NCI-H1694 (cell line): ENCODE results near the gene FGD5.

Experiments used
- DNase-seq: peaks from one replicate; lab custom pipeline; 2025; lab: John Stamatoyannopoulos, UW

Gene FGD5

DNA sequence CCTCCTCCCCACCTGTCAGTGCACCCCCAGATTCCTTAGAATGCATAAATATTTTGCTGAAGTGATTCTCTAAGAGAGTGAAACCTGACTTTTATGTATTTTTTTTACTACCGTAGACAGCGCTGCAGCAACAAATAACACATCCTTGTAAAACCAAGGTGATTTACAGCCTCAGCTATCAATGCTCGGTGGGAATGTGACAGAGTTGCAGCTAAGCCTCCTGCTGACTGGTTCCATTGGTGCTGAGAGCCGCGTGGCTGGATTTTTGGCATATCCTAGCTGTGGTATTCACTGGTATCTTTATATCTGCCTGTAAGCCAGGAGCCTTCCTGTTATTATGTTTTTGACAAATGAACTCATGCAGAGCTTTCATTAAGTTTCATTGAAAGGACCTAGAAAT, 11.0 kb downstream of the FGD5 start:
- no peak for DNase-seq

DNA sequence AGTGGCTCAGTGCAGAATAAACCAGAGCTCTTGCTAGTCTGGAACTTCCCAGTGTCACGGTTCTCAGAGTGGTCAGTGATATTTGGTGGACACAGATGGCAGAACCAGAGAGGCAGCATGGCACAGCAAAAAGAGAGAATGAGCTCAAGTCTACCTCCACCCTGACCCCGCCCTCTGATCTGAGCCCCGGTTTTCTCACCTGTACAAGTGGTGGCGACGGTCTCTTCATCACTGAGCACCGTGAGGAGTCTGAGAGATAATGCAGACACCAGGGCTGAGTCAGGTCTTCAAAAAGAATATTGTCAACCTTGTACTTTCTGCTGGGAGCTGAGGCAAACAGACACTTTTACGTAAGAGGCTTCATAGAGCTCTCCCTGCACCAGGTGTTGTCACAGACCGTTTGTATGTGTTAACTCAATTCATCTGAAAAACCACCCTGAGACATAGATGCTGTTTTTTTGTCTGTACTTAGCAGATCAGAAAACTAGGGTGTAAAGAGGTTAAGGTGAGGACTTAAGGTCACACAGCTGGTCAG, 13.2 kb downstream of the FGD5 start:
- DNase-seq = no peak

GRCh38 chr3:14832975-14833722, 14.4 kb downstream of the FGD5 start:
- no peak for DNase-seq

- no peak for DNase-seq
Measured at GRCh38 chr3:14834121-14834520, 15.4 kb downstream of the FGD5 start.

DNA sequence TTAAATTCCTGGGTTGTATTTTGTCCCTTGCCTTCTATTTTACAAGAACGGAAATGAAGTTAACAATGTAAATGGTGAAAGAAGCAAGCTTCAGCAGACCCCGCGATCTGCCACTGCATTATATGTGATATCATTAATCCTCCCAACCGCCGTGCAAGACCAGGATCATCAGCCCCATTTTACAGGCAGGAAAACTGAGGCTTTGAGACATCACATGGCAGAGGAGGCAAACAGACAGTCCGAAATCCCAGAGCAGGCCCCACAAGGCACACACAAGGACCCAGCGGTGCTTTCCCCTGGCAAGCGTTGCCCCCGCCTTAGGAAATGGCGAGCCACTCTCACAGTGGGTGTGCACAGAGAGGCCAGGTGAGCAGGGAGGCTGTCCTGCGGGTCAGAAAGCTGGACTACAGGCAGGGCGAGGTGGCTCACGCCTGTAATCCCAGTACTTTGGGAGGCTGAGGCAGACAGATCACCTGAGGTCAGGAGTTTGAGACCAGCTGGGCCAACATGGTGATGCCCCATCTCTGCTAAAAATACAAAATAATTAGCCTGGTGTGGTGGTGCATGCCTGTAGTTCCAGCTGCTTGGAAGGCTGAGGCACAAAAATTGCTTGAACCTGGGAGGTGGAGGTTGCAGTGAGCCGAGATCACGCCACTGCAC, 16.2 kb downstream of the FGD5 start:
- no peak for DNase-seq

DNA sequence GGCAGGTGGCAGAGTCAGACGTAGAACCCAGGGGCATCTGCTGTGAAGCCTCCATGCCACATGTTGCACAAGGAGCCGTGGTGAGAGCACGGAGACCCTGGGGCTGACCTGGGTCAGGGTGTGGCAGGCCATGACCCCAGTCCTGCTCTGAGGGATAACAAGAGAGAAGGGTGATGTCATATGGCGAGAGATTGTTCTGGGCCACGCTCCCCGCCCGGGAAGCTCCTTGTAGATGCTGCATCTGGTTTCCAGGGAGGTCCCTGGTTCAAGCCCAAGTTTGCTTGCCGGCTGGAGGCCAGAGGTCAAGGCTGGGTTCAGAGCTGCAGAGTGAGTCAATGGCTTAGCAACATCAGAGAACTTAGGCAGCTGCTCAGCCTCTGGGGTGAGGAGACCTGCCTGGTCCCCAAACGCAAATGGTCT, 17.3 kb downstream of the FGD5 start:
- no peak for DNase-seq

DNA sequence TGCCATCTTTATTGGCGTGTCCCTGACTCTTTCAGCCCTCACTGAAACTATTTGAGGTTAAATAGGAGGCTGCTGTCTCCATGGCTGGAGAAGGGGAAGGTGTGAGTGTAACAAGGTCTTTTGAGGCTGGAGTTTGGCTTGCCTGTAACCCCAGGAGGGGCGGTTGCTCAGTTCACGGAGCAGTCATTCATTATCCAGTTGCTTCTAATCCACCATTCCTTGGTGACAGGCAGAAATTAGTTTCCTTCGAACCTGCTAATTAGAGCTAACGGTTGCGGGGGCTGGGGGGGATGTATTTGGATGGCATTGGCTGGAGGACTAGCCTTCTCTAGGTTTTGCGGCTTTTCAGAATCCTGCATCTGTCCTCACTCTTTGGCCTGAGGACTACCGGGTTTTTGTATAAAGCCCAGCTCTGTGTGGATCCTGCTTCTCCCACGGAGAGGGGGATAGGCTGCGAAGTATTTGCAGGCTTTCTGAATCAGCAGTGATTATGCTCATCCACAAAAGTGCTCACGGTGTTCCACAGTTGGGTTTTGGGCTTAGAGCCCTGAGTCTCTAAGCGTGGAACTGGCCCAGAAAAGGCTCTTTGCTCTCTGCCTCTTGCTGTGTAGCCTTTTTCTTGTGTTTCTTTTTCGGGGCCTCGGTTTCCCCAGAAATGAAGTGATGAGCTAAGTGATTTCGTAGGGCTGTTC, 18.6 kb downstream of the FGD5 start:
- DNase-seq = no peak

- DNase-seq = no peak
Measured at GRCh38 chr3:14837878-14838258, 19.1 kb downstream of the FGD5 start.

- DNase-seq = no peak
Measured at GRCh38 chr3:14839236-14839635, 20.5 kb downstream of the FGD5 start.

DNA sequence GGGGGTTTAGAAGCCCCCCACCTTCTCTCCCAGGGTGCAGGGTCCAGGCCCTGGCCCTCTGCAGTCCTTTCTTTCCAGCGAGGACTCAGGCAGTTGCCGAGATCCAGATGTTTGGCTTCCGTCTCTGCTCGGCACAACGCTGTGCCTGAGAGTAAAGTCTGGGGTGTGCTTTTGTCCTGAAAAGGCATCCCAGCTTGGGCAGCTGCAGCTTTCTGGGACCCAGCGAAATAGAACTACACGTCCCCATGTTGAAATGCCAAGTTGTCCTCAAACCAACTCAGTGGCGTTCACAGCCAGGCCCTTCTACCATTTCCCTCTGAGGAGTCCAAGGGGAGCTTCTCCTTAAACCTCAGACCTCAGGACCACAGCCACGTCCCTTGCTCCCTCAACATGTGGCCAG, 23.1 kb downstream of the FGD5 start:
- no peak for DNase-seq

GRCh38 chr3:14842277-14842676, 23.5 kb downstream of the FGD5 start:
- DNase-seq = no peak

DNA sequence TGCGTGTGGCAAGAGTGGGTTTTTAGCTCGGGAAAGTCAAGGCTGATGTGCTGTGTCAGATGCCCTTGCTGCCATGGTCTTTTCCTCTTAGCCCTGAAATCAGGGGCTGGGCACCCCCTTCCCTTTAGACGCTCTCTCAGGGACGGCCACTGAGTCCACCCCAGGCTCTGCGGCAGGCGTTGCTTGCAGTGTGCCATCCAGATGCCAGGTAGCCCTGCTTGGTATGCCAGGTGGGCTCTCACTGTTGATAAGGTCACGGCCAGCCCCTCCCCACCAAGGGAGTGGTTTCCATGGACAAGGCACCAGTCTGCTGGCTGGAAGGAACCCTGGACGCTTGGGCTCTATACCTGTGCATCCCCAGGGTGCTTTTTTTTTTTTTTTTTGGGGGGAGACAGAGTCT, 24.6 kb downstream of the FGD5 start:
- DNase-seq = no peak

GRCh38 chr3:14844386-14845170, 25.8 kb downstream of the FGD5 start:
- DNase-seq = no peak

- DNase-seq = no peak
Measured at GRCh38 chr3:14845180-14845579, 26.4 kb downstream of the FGD5 start.

DNA sequence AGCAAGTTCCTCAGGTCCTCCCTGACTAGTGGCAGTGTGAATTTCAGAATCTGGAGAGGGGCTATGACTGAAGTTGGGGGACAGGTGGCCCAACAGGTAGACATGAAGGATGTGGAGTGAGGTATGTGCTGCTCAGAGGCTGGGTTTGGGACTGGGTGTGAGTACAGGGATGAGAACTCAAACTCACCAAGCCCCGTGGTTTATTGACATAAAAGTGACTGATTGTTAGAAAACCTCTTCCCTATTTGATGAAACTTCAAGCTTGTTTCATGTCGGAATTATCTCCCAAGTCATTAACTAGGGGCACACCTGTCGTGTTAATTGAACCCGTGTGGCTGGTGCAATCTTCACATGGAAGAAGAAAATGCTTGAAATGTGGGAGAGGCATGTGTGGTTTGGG, 27.1 kb downstream of the FGD5 start:
- no peak for DNase-seq

DNA sequence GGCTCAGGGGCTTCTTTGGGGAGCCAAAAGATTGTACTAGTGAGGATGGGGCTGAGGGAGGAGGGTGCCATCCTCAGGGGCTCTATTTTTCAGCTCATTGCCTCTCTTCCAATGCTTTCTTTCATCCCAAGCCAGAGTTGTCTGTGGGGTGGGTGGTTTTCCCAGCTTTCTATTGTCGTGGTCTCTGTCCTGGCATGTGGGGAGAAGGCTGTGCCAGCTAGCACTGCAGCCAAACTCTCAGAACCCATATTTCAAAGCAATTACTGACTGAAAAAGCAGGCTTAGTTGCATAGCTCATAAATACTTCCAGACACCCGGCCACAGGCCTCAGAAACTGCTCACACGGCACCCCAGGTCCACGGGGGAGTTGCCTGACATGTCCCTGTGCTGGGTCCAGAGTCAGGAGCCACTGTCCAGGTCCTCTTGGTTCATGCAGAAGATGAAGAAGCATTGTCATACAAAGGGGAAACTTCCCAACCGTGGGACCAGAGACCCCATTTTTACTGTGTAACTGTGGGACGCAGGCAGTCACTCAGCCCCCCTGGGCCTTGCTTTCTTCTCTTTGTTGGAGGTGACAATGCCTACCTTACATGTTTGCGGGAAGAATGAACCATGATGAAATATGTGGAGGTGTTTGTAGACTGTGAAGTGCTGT, 27.6 kb downstream of the FGD5 start:
- no peak for DNase-seq

GRCh38 chr3:14847613-14848541, 29.1 kb downstream of the FGD5 start:
- no peak for DNase-seq

DNA sequence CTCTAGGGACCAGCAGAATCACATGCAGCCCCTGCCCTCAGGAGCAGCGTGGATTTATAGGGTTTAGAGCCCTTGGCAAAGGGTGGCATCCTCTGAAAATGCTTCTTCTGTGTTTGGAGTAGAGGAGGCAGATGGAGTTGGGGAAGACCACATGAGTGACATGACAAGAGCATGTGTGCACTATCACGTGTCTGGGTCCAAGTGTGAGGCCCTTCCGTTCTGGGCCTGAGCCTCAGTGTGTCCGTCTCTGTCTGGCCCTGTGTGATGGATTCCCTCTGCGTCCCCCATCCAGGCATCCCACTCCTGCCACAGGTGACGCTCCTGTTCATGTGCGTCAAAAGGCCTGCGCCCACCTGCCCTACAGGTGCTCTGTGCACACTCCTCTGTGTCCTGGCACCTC, 30.1 kb downstream of the FGD5 start:
- DNase-seq = no peak

DNA sequence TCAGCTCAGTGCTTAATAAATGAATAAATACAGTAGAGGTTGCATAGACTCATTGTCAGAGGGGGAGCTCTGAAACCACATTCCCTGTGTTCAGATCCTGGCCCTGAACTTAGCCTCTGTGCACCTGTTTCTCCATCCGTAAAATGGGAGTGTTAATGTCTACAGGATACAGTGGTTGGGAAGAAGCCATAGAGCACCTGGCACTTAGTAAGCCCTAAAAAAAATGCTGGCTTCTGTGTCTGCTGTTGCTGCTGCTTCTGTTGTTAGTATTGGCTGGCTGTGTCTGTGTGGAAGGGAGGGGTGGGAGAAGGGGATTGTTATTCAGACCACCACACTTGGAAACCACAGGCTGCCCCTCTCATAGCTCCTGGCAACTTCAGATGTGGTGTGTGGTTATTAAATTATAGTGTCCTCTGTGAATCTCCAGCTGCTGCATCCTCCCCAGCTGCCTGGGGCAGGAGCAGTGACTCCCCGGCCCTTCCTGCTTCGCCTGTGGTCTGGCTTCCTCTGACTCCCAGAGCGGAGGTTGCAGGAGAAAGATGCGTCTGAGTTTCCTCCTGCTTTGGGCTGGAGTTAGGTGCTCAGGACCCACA, 31.0 kb downstream of the FGD5 start:
- DNase-seq = no peak

DNA sequence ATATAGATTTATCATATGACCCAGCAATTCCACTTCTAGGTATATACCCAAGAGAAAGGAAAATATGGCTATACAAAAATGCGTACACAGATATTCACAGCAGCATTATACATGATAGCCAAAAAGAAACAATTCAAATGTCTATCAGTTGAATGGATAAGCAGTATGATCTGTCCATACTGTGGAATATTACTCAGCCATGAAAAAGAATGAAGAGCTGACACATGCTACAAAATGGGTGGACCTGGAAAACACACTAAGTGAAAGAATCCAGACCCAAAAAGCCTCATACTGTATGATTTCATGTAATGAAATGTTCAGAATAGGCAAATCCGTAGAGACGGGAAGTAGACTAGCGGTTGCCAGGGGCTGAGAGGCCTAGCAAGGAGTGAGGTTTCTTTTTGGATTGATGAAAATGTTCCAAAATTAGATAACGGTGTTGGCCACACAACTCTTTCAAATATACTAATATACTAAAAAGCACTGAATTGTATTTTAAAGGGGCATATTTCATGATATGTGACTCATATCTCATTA, 33.4 kb downstream of the FGD5 start:
- no peak for DNase-seq
